PC-3 (cell line): ENCODE data around the gene WDR75. TPM values are rescaled to one million over a fixed set of nuclear protein-coding genes. Genes with fewer than 3 reads are reported as not detected.

Source experiments
- ATAC-seq: fragments of 200-7000 bp; cut with Tn5 transposase; 2 replicates; pipeline ENCODE4 v1.9.1; 2020; ENCODE audit warnings: mild to moderate bottlenecking, moderate library complexity
- BruUV-seq: library from RNA; stranded (reverse); fragments of 400-500 nt; replicated peaks from 2 replicates; lab custom pipeline; 2021; lab: Mats Ljungman, UMichigan
- CTCF ChIA-PET: fragments of 300-600 bp; sonication (Branson Sonifier 250); formaldehyde crosslinking; loops from one replicate; lab custom pipeline; 2022; ENCODE audit warnings: antibody characterized with exemption; lab: Charles Lee
- POLR2A ChIA-PET: fragments of 300-600 bp; sonication (Branson Sonifier 250); formaldehyde crosslinking; loops from one replicate; lab custom pipeline; 2022; ENCODE audit warnings: antibody characterized with exemption; ENCODE audit not compliant: unreplicated experiment; lab: Charles Lee
- DNase-seq: peaks from one replicate; pipeline ENCODE4 v3.0.0-alpha.2; 2015
- H2AFZ ChIP-seq: fragments of 300-600 bp; sonication (generic); 2 replicates; pipeline ENCODE4 v1.6.0; 2016; ENCODE audit warnings: antibody characterized with exemption, low read length
- H3F3A ChIP-seq: fragments of 300-600 bp; sonication (generic); one replicate; pipeline ENCODE4 v1.6.0; 2017; ENCODE audit warnings: antibody characterized with exemption, low read length, control low read depth, mild to moderate bottlenecking; ENCODE audit not compliant: unreplicated experiment
- H3K27ac ChIP-seq: fragments of 300-600 bp; sonication (generic); 2 replicates; pipeline ENCODE4 v1.5.1; 2016; ENCODE audit warnings: mild to moderate bottlenecking, low read length
- H3K27me3 ChIP-seq: fragments of 300-600 bp; sonication (generic); 2 replicates; pipeline ENCODE4 v1.6.1; 2016; ENCODE audit warnings: low read length, mixed read lengths
- H3K36me3 ChIP-seq: fragments of 300-600 bp; sonication (generic); 2 replicates; pipeline ENCODE4 v1.6.1; 2016; ENCODE audit warnings: low read depth, mixed run types, low read length, mixed read lengths
- H3K4me1 ChIP-seq: fragments of 300-600 bp; sonication (generic); 2 replicates; pipeline ENCODE4 v1.5.1; 2016; ENCODE audit warnings: low read length; ENCODE audit not compliant: insufficient read depth
- H3K4me2 ChIP-seq: fragments of 300-600 bp; sonication (generic); 2 replicates; pipeline ENCODE4 v1.6.0; 2016; ENCODE audit warnings: low read length
- H3K4me3 ChIP-seq: fragments of 300-600 bp; sonication (generic); 2 replicates; pipeline ENCODE4 v1.5.1; 2016; ENCODE audit warnings: mild to moderate bottlenecking, low read length, mixed read lengths
- H3K79me2 ChIP-seq: fragments of 300-600 bp; sonication (generic); 2 replicates; pipeline ENCODE4 v1.6.1; 2017; ENCODE audit warnings: low read length, mixed read lengths
- H3K9ac ChIP-seq: fragments of 300-600 bp; sonication (generic); 2 replicates; pipeline ENCODE4 v1.6.0; 2016; ENCODE audit warnings: mild to moderate bottlenecking, low read length
- H3K9me2 ChIP-seq: fragments of 300-600 bp; sonication (generic); replicated peaks from 2 replicates; pipeline ENCODE4 v1.6.1; 2016; ENCODE audit warnings: mixed run types, low read length, mixed read lengths
- H3K9me3 ChIP-seq: fragments of 300-600 bp; sonication (generic); 2 replicates; pipeline ENCODE4 v1.6.1; 2016; ENCODE audit warnings: low read length, mixed read lengths
- H4K20me1 ChIP-seq: fragments of 300-600 bp; sonication (generic); 2 replicates; pipeline ENCODE4 v1.6.1; 2016; ENCODE audit warnings: low read length, mixed read lengths
- EZH2 ChIP-seq: fragments of 300-600 bp; sonication (generic); IDR thresholded peaks from one replicate; pipeline ENCODE4 v1.6.1; 2017; ENCODE audit warnings: antibody characterized with exemption, mild to moderate bottlenecking, low read length; ENCODE audit not compliant: unreplicated experiment
- EZH2phosphoT487 ChIP-seq: fragments of 300-600 bp; sonication (generic); IDR thresholded peaks from 2 replicates; pipeline ENCODE4 v1.6.1; 2018; ENCODE audit warnings: mild to moderate bottlenecking, antibody characterized with exemption, low read length, borderline replicate concordance
- intact Hi-C: fragments of 100-400 bp; cut with micrococcal nuclease; formaldehyde crosslinking; loops from 2 replicates; pipeline ENCODE4 v1.9.0; 2023
- total RNA-seq: library from RNA; depleted of rRNA; stranded (reverse); fragments of >200 nt; gene quantifications from 2 replicates; pipeline ENCODE4 v1.2.3, GENCODE V29; 2014
- TF ChIP-seq, protein P1 (sequence below): fragments of 300-600 bp; sonication (generic); conservative IDR thresholded peaks from 2 replicates; pipeline ENCODE4 v1.5.1; 2017; ENCODE audit warnings: antibody characterized with exemption, low read depth, mild to moderate bottlenecking, low read length

WDR75 gene
- total RNA-seq, 1 experiment from 2014 or later: 62.5 TPM

GRCh38 chr2:189439342-189439741 is 1.9 kb upstream of the WDR75 start:
- Histone ChIP-seq H3K9ac (no peak overlapping the region), H3K9me2 (no peaks in the 10 kb centered on the region), H3K4me1 (peaks cover 24% of the 10 kb centered on the region), H3K36me3 (peaks cover 7% of the 10 kb centered on the region; the same call in 1 of the 2 replicates), H3F3A (no peaks in the 10 kb centered on the region), H3K79me2 (peaks cover 37% of the 10 kb centered on the region), H3K27me3 (no peaks in the 10 kb centered on the region), H3K4me2 (peak overlapping the region; percentile 96; the same call in 1 of the 2 replicates), H3K9me3 (no peaks in the 10 kb centered on the region), H3K4me3 (no peak overlapping the region), H3K27ac (no peak overlapping the region), H2AFZ (no peak overlapping the region), H4K20me1 (peaks cover 10% of the 10 kb centered on the region; the same call in 1 of the 2 replicates)
- no peak for TF ChIP-seq EZH2phosphoT487
- TF ChIP-seq, protein P1, sequence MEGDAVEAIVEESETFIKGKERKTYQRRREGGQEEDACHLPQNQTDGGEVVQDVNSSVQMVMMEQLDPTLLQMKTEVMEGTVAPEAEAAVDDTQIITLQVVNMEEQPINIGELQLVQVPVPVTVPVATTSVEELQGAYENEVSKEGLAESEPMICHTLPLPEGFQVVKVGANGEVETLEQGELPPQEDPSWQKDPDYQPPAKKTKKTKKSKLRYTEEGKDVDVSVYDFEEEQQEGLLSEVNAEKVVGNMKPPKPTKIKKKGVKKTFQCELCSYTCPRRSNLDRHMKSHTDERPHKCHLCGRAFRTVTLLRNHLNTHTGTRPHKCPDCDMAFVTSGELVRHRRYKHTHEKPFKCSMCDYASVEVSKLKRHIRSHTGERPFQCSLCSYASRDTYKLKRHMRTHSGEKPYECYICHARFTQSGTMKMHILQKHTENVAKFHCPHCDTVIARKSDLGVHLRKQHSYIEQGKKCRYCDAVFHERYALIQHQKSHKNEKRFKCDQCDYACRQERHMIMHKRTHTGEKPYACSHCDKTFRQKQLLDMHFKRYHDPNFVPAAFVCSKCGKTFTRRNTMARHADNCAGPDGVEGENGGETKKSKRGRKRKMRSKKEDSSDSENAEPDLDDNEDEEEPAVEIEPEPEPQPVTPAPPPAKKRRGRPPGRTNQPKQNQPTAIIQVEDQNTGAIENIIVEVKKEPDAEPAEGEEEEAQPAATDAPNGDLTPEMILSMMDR: 0 out of 2 replicates have a peak, but pooled peaks have one; percentile 29
- intact Hi-C loops: no loop called here
- POLR2A ChIA-PET: no interaction called here
- DNase-seq (peak; percentile 11), ATAC-seq (no peak)
- CTCF ChIA-PET: no interaction called here
- no TSS peak for BruUV-seq

- H3K36me3 ChIP-seq: peaks cover 16% of the 10 kb centered on the region; the same call in 1 of the 2 replicates
- ChIA-PET POLR2A (interaction anchor here (0.6 to 1.0 kb wide), 4 partner anchors 92 to 1900 kb away, joined by 3 to 4 read pairs (median 4); no protein-coding TSS in a partner anchor), CTCF (no interaction called here)
These were observed 679 bp upstream of the WDR75 start for GRCh38 chr2:189440644-189440946.

DNA sequence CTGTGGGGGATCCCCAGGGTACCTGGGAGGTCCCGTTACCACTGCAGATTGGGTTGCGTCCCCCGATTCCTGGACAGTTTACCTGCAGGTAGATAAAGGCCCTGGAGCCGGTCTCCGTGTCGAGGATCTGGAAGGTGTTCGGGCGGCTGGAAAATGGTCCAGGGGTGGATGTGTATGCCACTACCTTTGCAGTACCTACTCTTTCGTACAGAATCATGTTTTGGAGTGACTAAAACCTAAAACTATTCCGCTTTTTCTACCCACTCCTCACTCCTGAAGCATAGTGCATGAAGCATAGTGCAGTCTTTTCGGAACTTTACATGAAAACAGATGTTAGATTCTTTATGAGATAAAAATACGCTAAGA is 418 bp downstream of the WDR75 start:
- no peaks in the 10 kb centered on the region for H3K27me3 ChIP-seq
- BruUV-seq: TSS peak; percentile 87
- peaks cover 20% of the 10 kb centered on the region for H3K36me3 ChIP-seq
- peak overlapping the region; percentile 98 for H2AFZ ChIP-seq
- intact Hi-C loops: no loop called here
- peak overlapping the region; percentile 94 for H3K9ac ChIP-seq
- no peaks in the 10 kb centered on the region for H3F3A ChIP-seq
- peaks cover 24% of the 10 kb centered on the region for H3K4me1 ChIP-seq
- peak overlapping the region; percentile 96 for H3K4me2 ChIP-seq
- DNase-seq: no peak
- no peaks in the 10 kb centered on the region for H3K9me3 ChIP-seq
- POLR2A ChIA-PET: no interaction called here
- peak; percentile 24 for ATAC-seq
- peaks cover 26% of the 10 kb centered on the region; the same call in 1 of the 2 replicates for H4K20me1 ChIP-seq
- CTCF ChIA-PET: no interaction called here
- peak overlapping the region; percentile 86 for H3K4me3 ChIP-seq
- H3K27ac ChIP-seq: peak overlapping the region; percentile 62
- TF ChIP-seq EZH2: no peak
- TF ChIP-seq EZH2phosphoT487: no peak
- TF ChIP-seq, protein P1: no peak
- peaks cover 60% of the 10 kb centered on the region for H3K79me2 ChIP-seq
- no peaks in the 10 kb centered on the region for H3K9me2 ChIP-seq

More at GRCh38 chr2:189440644-189440946, 679 bp upstream of the WDR75 start:
- Histone ChIP-seq H3K79me2 (peaks cover 50% of the 10 kb centered on the region), H3K9me3 (no peaks in the 10 kb centered on the region), H3K4me1 (peaks cover 24% of the 10 kb centered on the region), H3K9ac (peak overlapping the region; percentile 94), H3K9me2 (no peaks in the 10 kb centered on the region), H2AFZ (peak overlapping the region; percentile 98), H3K27me3 (no peaks in the 10 kb centered on the region), H3K4me3 (peak overlapping the region; percentile 86), H3K27ac (peak overlapping the region; percentile 62), H3F3A (no peaks in the 10 kb centered on the region), H4K20me1 (peaks cover 18% of the 10 kb centered on the region; the same call in 1 of the 2 replicates), H3K4me2 (peak overlapping the region; percentile 96)
- peak; percentile 39 for ATAC-seq
- TF ChIP-seq, protein P1: no peak
- TF ChIP-seq EZH2phosphoT487 (no peak), EZH2 (no peak)
- DNase-seq: no peak
- intact Hi-C loops: no loop called here
- BruUV-seq: TSS peak; percentile 90
